NB4 (cell line): ENCODE data around the gene WWP2.

Source experiments
- POLR2A ChIP-seq: IDR thresholded peaks from 2 replicates; pipeline ENCODE4 v1.6.1; 2011; ENCODE audit warnings: mild to moderate bottlenecking; ENCODE audit not compliant: insufficient read length; ENCODE audit errors: extremely low read depth
- TF ChIP-seq, protein P1 (sequence below): IDR thresholded peaks from one replicate; pipeline ENCODE4 v1.5.1; 2012; ENCODE audit warnings: low read depth, low read length

DNA sequence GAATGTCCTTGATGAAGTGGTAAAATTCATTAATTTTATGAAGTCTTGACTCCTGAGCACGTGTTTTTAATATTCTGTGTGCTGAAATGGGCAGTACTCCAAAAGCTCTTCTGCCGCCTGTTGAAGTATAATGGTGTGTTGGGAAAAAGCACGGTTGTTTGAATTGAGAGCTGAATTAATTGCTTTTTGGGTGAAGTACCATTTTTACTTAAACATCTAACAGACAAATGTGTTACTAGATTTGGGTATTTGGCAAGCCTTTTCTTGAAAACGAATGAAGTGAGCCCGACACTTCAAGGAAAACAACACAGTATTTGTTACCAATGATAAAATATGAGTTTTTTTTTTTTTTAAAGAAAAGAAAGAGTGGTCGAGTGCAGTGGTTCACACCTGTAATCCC lies 22.5 kb downstream of the WWP2 start:
- TF ChIP-seq, protein P1, sequence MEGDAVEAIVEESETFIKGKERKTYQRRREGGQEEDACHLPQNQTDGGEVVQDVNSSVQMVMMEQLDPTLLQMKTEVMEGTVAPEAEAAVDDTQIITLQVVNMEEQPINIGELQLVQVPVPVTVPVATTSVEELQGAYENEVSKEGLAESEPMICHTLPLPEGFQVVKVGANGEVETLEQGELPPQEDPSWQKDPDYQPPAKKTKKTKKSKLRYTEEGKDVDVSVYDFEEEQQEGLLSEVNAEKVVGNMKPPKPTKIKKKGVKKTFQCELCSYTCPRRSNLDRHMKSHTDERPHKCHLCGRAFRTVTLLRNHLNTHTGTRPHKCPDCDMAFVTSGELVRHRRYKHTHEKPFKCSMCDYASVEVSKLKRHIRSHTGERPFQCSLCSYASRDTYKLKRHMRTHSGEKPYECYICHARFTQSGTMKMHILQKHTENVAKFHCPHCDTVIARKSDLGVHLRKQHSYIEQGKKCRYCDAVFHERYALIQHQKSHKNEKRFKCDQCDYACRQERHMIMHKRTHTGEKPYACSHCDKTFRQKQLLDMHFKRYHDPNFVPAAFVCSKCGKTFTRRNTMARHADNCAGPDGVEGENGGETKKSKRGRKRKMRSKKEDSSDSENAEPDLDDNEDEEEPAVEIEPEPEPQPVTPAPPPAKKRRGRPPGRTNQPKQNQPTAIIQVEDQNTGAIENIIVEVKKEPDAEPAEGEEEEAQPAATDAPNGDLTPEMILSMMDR = no peak
- no peak for TF ChIP-seq POLR2A
